B cell (primary cell): ENCODE data around the gene WBP1. TPM values are rescaled to one million over a fixed set of nuclear protein-coding genes. Genes with fewer than 3 reads are reported as not detected.
A peak's percentile ranks its signal among the peaks of the same experiment; 100 is the strongest.

Experiments
- ATAC-seq: fragments of 200-7000 bp; cut with Tn5 transposase; one replicate; pipeline ENCODE4 v1.10.0; 2021; ENCODE audit warnings: low read depth, mild to moderate bottlenecking, moderate number of reproducible peaks, moderate library complexity
- CTCF ChIA-PET: fragments of 350-600 bp; sonication (Branson Sonifier 250); formaldehyde crosslinking; loops from one replicate; lab custom pipeline; 2021; ENCODE audit warnings: antibody characterized with exemption, inconsistent platforms; lab: Charles Lee
- POLR2A ChIA-PET: fragments of 350-600 bp; sonication (Branson Sonifier 250); formaldehyde crosslinking; loops from one replicate; lab custom pipeline; 2021; ENCODE audit warnings: antibody characterized with exemption; lab: Charles Lee
- DNase-seq: peaks from one replicate; pipeline ENCODE4 v3.0.0; 2013
- H2AFZ ChIP-seq: 2 replicates; pipeline ENCODE4 v1.6.1; 2012; ENCODE audit warnings: mild to moderate bottlenecking, low read depth, low read length; ENCODE audit not compliant: insufficient read depth, poor library complexity, severe bottlenecking
- H3K27ac ChIP-seq, 2 donors: 1 replicate in 1 of 2; 2 replicates in 1 of 2; pipeline ENCODE4 v1.5.1; 2012 to 2013; ENCODE audit warnings: low read length in 2 of 2, mild to moderate bottlenecking in 2 of 2, moderate library complexity in 1 of 2
- H3K27me3 ChIP-seq, 4 experiments: fragments of 200-600 bp in 1 of 4; sonication (generic) in 1 of 4; replicated peaks in 1 of 4; 1 replicate in 2 of 4; 2 replicates in 2 of 4; pipeline versions ENCODE4 v1.6.1 to v1.7.0; 2013 to 2016; ENCODE audit warnings: low read length in 3 of 4, mild to moderate bottlenecking in 2 of 4, mixed read lengths in 1 of 4, moderate library complexity in 1 of 4; ENCODE audit not compliant: insufficient read depth in 4 of 4, control insufficient read depth in 3 of 4; ENCODE audit errors: control extremely low read depth in 1 of 4
- H3K36me3 ChIP-seq, 2 experiments: replicated peaks in 1 of 2; 1 replicate in 1 of 2; 2 replicates in 1 of 2; pipeline versions ENCODE4 v1.6.1 to v1.7.1; 2013; ENCODE audit warnings: low read length in 1 of 2; ENCODE audit not compliant: insufficient read depth in 2 of 2, control insufficient read depth in 1 of 2; ENCODE audit errors: control extremely low read depth in 1 of 2, extremely low read depth in 1 of 2
- H3K4me1 ChIP-seq, 2 donors: fragments of 200-600 bp in 1 of 2; sonication (generic) in 1 of 2; 1 replicate in 1 of 2; 2 replicates in 1 of 2; pipeline versions ENCODE4 v1.5.1 to v1.6.1; 2013 to 2017; ENCODE audit warnings: low read length in 2 of 2; ENCODE audit not compliant: control insufficient read depth in 2 of 2, insufficient read depth in 2 of 2
- H3K4me2 ChIP-seq: replicated peaks from 2 replicates; pipeline ENCODE3; 2012; ENCODE audit warnings: mild to moderate bottlenecking, low read depth, low read length; ENCODE audit not compliant: poor library complexity, severe bottlenecking
- H3K4me3 ChIP-seq, 5 experiments: fragments of 200-600 bp in 1 of 5; sonication (generic) in 1 of 5; 1 replicate in 3 of 5; 2 replicates in 2 of 5; pipeline versions ENCODE4 v1.5.1 to v1.7.0; 2011 to 2016; ENCODE audit warnings: low read length in 4 of 5, mild to moderate bottlenecking in 4 of 5, low read depth in 2 of 5, control low read depth in 1 of 5, moderate library complexity in 1 of 5; ENCODE audit not compliant: insufficient read depth in 1 of 5; ENCODE audit errors: control extremely low read depth in 1 of 5, extremely low read depth in 1 of 5
- H3K79me2 ChIP-seq: fragments of 200-600 bp; sonication (generic); one replicate; pipeline ENCODE4 v1.6.0; 2016; ENCODE audit warnings: low read length; ENCODE audit not compliant: control insufficient read depth, insufficient read depth
- H3K9ac ChIP-seq: fragments of 200-600 bp; sonication (generic); 2 replicates; pipeline ENCODE4 v1.6.1; 2017; ENCODE audit warnings: mild to moderate bottlenecking, low read length, moderate library complexity
- H3K9me3 ChIP-seq, 3 donors: one replicate each; pipeline versions ENCODE4 v1.6.1 to v1.7.1; 2013; ENCODE audit warnings: low read length in 2 of 3; ENCODE audit not compliant: control insufficient read depth in 2 of 3, insufficient read depth in 1 of 3; ENCODE audit errors: control extremely low read depth in 1 of 3
- H4K20me1 ChIP-seq: 2 replicates; pipeline ENCODE4 v1.6.0; 2012; ENCODE audit warnings: mild to moderate bottlenecking, low read length; ENCODE audit not compliant: insufficient read depth, control insufficient read depth, poor library complexity, severe bottlenecking
- H3K27ac Mint-ChIP-seq: one replicate; pipeline ENCODE4 v1.8.0; 2021; ENCODE audit warnings: mixed read lengths
- H3K27me3 Mint-ChIP-seq: one replicate; pipeline ENCODE4 v1.8.0; 2021; ENCODE audit warnings: mixed read lengths
- H3K4me1 Mint-ChIP-seq: one replicate; pipeline ENCODE4 v1.8.0; 2021; ENCODE audit warnings: mixed read lengths
- H3K4me3 Mint-ChIP-seq: one replicate; pipeline ENCODE4 v1.8.0; 2021; ENCODE audit warnings: mixed read lengths
- H3K9me3 Mint-ChIP-seq: one replicate; pipeline ENCODE4 v1.8.0; 2022; ENCODE audit warnings: mixed read lengths; ENCODE audit not compliant: insufficient read depth
- EZH2 ChIP-seq: IDR thresholded peaks from 2 replicates; pipeline ENCODE4 v1.6.1; 2012; ENCODE audit warnings: borderline replicate concordance, low read depth, mild to moderate bottlenecking, moderate library complexity, low read length; ENCODE audit not compliant: insufficient read depth, poor library complexity, severe bottlenecking
- WGBS: methylation state at CpG from one replicate; pipeline ENCODE4 v1.1.5; 2013; ENCODE audit warnings: missing lambda C conversion rate; ENCODE audit not compliant: insufficient coverage; 5-methylcytosine and 5-hydroxymethylcytosine counted together
- intact Hi-C: fragments of 100-400 bp; cut with micrococcal nuclease; formaldehyde crosslinking; loops from one replicate; pipeline ENCODE4 v1.10.0; 2022
- polyA plus RNA-seq: library from polyadenylated mRNA; depleted of rRNA; stranded (reverse); fragments of >200 nt; gene quantifications from 2 replicates; pipeline ENCODE4 v1.2.3, GENCODE V29; 2012
- total RNA-seq, 2 donors: library from RNA; stranded (reverse); fragments of 120-200 nt in 1 of 2; gene quantifications; 1 replicate in 1 of 2; 2 replicates in 1 of 2; pipeline versions ENCODE4 v1.2.3 to v1.2.4, GENCODE V29; 2013 to 2022
- TF ChIP-seq, protein P1 (sequence below): fragments of 200-600 bp; IDR thresholded peaks from one replicate; pipeline ENCODE4 v1.8.0; 2022; ENCODE audit warnings: antibody characterized with exemption, mild to moderate bottlenecking

WBP1 gene
- total and polyA plus RNA-seq, 2 donors (not counting 1 experiment from before 2014, with no cell fraction given), result 98.4 to 207 TPM

DNA sequence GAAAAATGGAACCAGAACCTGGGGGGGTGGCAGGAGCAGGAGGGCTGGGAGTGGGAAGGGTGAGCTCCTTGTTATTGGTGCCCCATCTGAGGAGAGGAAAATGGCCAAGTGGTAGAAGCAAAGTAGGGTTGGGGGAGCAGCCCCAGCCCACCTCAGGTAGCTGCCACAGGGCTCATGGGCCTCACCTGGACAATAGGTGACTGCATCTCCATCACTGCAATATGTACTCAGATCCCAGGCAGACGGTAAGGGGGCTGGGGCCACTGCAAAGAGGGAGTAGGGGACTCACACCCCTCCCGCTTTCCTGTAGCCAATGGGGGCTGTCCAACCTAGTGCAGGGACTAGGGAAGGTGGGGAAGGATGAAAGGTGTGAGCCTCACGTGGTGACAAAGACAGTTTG lies 41.0 kb upstream of the WBP1 start:
- peak overlapping the region; percentile 9 for H3K4me3 Mint-ChIP-seq
- no peaks in the 10 kb centered on the region for H3K27me3 Mint-ChIP-seq

DNA sequence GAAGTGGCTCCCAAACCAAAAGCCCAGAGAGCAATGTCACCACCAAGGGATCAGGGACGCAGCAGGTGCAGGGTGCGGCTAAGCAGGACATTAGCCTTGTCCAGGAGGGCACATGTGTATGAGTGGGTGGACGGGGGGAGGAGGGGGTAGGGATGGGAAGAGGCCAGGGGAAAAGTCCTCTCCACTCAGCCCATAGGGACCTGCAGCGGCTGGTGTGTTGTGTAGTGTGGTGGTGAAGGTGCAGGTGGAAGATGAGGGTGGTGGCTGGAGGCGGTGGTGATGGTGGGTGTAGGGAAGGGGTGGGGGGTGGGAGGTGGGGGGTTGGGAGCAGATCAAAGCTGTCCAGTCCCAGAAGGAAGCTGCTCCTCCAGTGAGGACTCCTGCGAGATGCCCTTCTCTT lies 40.5 kb upstream of the WBP1 start:
- Histone ChIP-seq H3K4me3 (no peak overlapping the region), H3K79me2 (peaks cover 4% of the 10 kb centered on the region), H3K9me3 (no peaks in the 10 kb centered on the region), H3K36me3 (no peaks in the 10 kb centered on the region), H3K27me3 (no peaks in the 10 kb centered on the region), H3K4me2 (no peak overlapping the region), H3K9ac (no peak overlapping the region), H2AFZ (no peak overlapping the region), H3K27ac (no peak overlapping the region), H3K4me1 (peaks cover 51 to 72% of the 10 kb centered on the region in 2 donors), H4K20me1 (no peaks in the 10 kb centered on the region)
- H3K27me3 Mint-ChIP-seq, result no peaks in the 10 kb centered on the region
- H3K4me1 Mint-ChIP-seq, result peaks cover 62% of the 10 kb centered on the region
- no peaks in the 10 kb centered on the region for H3K9me3 Mint-ChIP-seq
- H3K27ac Mint-ChIP-seq, result peak overlapping the region; percentile 73
- 95% methylated on average over 3 of the region's 6 CpGs for WGBS
- CTCF ChIA-PET, result no interaction called here
- no peak for DNase-seq
- POLR2A ChIA-PET, result no interaction called here
- no peak for TF ChIP-seq EZH2
- TF ChIP-seq, protein P1, sequence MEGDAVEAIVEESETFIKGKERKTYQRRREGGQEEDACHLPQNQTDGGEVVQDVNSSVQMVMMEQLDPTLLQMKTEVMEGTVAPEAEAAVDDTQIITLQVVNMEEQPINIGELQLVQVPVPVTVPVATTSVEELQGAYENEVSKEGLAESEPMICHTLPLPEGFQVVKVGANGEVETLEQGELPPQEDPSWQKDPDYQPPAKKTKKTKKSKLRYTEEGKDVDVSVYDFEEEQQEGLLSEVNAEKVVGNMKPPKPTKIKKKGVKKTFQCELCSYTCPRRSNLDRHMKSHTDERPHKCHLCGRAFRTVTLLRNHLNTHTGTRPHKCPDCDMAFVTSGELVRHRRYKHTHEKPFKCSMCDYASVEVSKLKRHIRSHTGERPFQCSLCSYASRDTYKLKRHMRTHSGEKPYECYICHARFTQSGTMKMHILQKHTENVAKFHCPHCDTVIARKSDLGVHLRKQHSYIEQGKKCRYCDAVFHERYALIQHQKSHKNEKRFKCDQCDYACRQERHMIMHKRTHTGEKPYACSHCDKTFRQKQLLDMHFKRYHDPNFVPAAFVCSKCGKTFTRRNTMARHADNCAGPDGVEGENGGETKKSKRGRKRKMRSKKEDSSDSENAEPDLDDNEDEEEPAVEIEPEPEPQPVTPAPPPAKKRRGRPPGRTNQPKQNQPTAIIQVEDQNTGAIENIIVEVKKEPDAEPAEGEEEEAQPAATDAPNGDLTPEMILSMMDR, result no peak
- intact Hi-C loops, result no loop called here
- no peak for ATAC-seq
- no peak overlapping the region for H3K4me3 Mint-ChIP-seq

More for the DNA sequence above, 41.0 kb upstream of the WBP1 start:
- TF ChIP-seq, protein P1, result no peak
- no peak for TF ChIP-seq EZH2
- H3K27ac ChIP-seq, result no peak overlapping the region
- H4K20me1 ChIP-seq, result no peaks in the 10 kb centered on the region
- ATAC-seq (no peak), DNase-seq (no peak)
- no peak overlapping the region for H3K4me3 ChIP-seq
- H3K27me3 ChIP-seq, result no peaks in the 10 kb centered on the region
- H3K36me3 ChIP-seq, result no peaks in the 10 kb centered on the region
- POLR2A ChIA-PET, result no interaction called here
- H3K79me2 ChIP-seq, result peaks cover 4% of the 10 kb centered on the region
- no peak overlapping the region for H3K9ac ChIP-seq
- Mint-ChIP-seq H3K9me3 (no peaks in the 10 kb centered on the region), H3K4me1 (peaks cover 59% of the 10 kb centered on the region), H3K27ac (peak overlapping the region; percentile 73)
- H3K9me3 ChIP-seq, result no peaks in the 10 kb centered on the region
- no peak overlapping the region for H2AFZ ChIP-seq
- 100% methylated on average over 2 of the region's 3 CpGs for WGBS
- CTCF ChIA-PET, result no interaction called here
- no peak overlapping the region for H3K4me2 ChIP-seq
- peaks cover 49 to 70% of the 10 kb centered on the region in 2 donors for H3K4me1 ChIP-seq
- intact Hi-C loops, result no loop called here
